WTC11 (cell line): ENCODE results near the gene HDAC10. TPM values are rescaled to one million over a fixed set of nuclear protein-coding genes. Genes with fewer than 3 reads are reported as not detected.

Experiments
- total RNA-seq: library from RNA; stranded (reverse); gene quantifications from 3 replicates; pipeline ENCODE4 v1.2.3, GENCODE V29; 2021

The HDAC10 gene
- total RNA-seq, 1 experiment from 2014 or later = 40.9 TPM

Other genes starting within 250 kb of the HDAC10 start
- 0.23 to 0.34 TPM (median 0.24 TPM) in 3 replicates for gene IL17REL, start 238.5 kb downstream of the HDAC10 start, total RNA-seq
- 0.30 TPM in 1 of 3 replicates, not detected in the others for gene TTLL8, start 193.0 kb downstream of the HDAC10 start, total RNA-seq
- 0.13 to 0.16 TPM (median 0.16 TPM) in 3 replicates for gene MLC1, start 165.8 kb downstream of the HDAC10 start, total RNA-seq
- gene MOV10L1, start 161.3 kb downstream of the HDAC10 start, total RNA-seq = not detected in 3 replicates
- 10.2 to 10.7 TPM (median 10.3 TPM) in 3 replicates for gene PANX2, start 80.5 kb downstream of the HDAC10 start, total RNA-seq
- 79.9 to 90.4 TPM (median 81.3 TPM) in 3 replicates for gene TRABD, start 65.4 kb downstream of the HDAC10 start, total RNA-seq
- 27.0 to 29.8 TPM (median 28.8 TPM) in 3 replicates for gene SELENOO, start 50.3 kb downstream of the HDAC10 start, total RNA-seq
- gene TUBGCP6, start 6.2 kb downstream of the HDAC10 start, total RNA-seq = 36.3 to 45.4 TPM (median 40.8 TPM) in 3 replicates
- 26.9 to 31.0 TPM (median 28.8 TPM) in 3 replicates for gene MAPK12, start 10.4 kb upstream of the HDAC10 start, total RNA-seq
- gene MAPK11, start 19.1 kb upstream of the HDAC10 start, total RNA-seq = 1.4 to 2.3 TPM (median 1.9 TPM) in 3 replicates
- 110 to 113 TPM (median 111 TPM) in 3 replicates for gene PLXNB2, start 56.4 kb upstream of the HDAC10 start, total RNA-seq
- gene DENND6B, start 75.7 kb upstream of the HDAC10 start, total RNA-seq = 2.3 to 2.7 TPM (median 2.5 TPM) in 3 replicates
- gene PPP6R2, start 92.1 kb upstream of the HDAC10 start, total RNA-seq = 41.5 to 47.8 TPM (median 46.7 TPM) in 3 replicates
- 87.1 to 108 TPM (median 91.5 TPM) in 3 replicates for gene SBF1, start 223.8 kb upstream of the HDAC10 start, total RNA-seq
- 6.3 to 10.9 TPM (median 7.6 TPM) in 3 replicates for gene ADM2, start 230.3 kb upstream of the HDAC10 start, total RNA-seq
- gene MIOX, start 235.6 kb upstream of the HDAC10 start, total RNA-seq = 0.33 to 0.57 TPM (median 0.41 TPM) in 3 replicates